Measurements from ENCODE around the gene ASPSCR1. TPM values are rescaled to one million over a fixed set of nuclear protein-coding genes. Genes with fewer than 3 reads are reported as not detected.

The ASPSCR1 gene
- total and polyA plus RNA-seq, 2 of the 8 experiments (the other 6 are each of a cell fraction or from before 2014, with no cell fraction given) = 33.3 to 43.7 TPM

DNA sequence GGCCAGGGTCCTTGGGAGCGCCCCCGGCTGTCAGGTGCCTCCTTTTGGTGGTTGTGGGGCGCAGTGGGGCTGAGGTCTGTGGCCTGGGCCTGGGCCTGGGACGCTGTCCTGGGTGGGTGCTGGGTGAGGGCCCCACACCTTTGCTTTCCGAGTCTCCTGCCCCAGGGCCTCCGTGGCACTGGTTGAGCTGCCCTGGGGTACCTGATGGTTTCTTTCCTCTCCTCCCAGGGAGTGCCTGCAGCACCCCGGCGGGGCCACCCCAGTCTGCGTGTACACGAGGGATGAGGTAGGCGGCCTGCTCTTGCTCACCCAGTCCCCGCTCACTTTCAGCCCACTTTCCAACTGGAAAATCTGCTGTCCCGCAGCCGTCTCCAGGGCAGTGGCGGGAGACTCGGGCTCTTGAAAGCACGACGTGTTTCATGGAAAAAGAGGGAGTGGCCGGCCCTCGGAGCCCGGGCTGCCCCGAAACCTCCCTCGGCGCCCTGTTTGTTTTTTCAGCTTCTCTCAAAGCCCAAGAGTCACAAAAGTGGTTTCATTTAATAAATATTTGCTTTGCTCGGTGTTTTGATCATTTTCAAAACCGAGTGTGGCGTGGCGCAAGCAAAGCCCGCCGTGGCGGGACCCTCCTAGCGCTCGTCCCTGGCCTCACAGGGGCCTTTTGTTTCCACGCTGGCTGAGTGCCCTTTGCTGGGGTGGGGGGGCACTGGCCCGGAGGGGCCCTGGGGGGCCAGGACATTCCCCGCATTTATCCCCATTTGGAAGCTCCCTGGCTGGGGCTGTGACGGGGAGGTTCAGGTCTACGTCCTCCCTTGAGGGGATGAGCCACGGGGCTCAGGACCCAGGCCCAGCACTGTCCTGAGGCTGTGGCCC, 17.4 kb downstream of the ASPSCR1 start (continued):
- TF ChIP-seq, protein P1, sequence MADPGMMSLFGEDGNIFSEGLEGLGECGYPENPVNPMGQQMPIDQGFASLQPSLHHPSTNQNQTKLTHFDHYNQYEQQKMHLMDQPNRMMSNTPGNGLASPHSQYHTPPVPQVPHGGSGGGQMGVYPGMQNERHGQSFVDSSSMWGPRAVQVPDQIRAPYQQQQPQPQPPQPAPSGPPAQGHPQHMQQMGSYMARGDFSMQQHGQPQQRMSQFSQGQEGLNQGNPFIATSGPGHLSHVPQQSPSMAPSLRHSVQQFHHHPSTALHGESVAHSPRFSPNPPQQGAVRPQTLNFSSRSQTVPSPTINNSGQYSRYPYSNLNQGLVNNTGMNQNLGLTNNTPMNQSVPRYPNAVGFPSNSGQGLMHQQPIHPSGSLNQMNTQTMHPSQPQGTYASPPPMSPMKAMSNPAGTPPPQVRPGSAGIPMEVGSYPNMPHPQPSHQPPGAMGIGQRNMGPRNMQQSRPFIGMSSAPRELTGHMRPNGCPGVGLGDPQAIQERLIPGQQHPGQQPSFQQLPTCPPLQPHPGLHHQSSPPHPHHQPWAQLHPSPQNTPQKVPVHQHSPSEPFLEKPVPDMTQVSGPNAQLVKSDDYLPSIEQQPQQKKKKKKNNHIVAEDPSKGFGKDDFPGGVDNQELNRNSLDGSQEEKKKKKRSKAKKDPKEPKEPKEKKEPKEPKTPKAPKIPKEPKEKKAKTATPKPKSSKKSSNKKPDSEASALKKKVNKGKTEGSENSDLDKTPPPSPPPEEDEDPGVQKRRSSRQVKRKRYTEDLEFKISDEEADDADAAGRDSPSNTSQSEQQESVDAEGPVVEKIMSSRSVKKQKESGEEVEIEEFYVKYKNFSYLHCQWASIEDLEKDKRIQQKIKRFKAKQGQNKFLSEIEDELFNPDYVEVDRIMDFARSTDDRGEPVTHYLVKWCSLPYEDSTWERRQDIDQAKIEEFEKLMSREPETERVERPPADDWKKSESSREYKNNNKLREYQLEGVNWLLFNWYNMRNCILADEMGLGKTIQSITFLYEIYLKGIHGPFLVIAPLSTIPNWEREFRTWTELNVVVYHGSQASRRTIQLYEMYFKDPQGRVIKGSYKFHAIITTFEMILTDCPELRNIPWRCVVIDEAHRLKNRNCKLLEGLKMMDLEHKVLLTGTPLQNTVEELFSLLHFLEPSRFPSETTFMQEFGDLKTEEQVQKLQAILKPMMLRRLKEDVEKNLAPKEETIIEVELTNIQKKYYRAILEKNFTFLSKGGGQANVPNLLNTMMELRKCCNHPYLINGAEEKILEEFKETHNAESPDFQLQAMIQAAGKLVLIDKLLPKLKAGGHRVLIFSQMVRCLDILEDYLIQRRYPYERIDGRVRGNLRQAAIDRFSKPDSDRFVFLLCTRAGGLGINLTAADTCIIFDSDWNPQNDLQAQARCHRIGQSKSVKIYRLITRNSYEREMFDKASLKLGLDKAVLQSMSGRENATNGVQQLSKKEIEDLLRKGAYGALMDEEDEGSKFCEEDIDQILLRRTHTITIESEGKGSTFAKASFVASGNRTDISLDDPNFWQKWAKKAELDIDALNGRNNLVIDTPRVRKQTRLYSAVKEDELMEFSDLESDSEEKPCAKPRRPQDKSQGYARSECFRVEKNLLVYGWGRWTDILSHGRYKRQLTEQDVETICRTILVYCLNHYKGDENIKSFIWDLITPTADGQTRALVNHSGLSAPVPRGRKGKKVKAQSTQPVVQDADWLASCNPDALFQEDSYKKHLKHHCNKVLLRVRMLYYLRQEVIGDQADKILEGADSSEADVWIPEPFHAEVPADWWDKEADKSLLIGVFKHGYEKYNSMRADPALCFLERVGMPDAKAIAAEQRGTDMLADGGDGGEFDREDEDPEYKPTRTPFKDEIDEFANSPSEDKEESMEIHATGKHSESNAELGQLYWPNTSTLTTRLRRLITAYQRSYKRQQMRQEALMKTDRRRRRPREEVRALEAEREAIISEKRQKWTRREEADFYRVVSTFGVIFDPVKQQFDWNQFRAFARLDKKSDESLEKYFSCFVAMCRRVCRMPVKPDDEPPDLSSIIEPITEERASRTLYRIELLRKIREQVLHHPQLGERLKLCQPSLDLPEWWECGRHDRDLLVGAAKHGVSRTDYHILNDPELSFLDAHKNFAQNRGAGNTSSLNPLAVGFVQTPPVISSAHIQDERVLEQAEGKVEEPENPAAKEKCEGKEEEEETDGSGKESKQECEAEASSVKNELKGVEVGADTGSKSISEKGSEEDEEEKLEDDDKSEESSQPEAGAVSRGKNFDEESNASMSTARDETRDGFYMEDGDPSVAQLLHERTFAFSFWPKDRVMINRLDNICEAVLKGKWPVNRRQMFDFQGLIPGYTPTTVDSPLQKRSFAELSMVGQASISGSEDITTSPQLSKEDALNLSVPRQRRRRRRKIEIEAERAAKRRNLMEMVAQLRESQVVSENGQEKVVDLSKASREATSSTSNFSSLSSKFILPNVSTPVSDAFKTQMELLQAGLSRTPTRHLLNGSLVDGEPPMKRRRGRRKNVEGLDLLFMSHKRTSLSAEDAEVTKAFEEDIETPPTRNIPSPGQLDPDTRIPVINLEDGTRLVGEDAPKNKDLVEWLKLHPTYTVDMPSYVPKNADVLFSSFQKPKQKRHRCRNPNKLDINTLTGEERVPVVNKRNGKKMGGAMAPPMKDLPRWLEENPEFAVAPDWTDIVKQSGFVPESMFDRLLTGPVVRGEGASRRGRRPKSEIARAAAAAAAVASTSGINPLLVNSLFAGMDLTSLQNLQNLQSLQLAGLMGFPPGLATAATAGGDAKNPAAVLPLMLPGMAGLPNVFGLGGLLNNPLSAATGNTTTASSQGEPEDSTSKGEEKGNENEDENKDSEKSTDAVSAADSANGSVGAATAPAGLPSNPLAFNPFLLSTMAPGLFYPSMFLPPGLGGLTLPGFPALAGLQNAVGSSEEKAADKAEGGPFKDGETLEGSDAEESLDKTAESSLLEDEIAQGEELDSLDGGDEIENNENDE (IDR thresholded peaks at IDR 0.05; ENCODE audit: insufficient replicate concordance, low read length) = no peak
- TF ChIP-seq, protein P2, sequence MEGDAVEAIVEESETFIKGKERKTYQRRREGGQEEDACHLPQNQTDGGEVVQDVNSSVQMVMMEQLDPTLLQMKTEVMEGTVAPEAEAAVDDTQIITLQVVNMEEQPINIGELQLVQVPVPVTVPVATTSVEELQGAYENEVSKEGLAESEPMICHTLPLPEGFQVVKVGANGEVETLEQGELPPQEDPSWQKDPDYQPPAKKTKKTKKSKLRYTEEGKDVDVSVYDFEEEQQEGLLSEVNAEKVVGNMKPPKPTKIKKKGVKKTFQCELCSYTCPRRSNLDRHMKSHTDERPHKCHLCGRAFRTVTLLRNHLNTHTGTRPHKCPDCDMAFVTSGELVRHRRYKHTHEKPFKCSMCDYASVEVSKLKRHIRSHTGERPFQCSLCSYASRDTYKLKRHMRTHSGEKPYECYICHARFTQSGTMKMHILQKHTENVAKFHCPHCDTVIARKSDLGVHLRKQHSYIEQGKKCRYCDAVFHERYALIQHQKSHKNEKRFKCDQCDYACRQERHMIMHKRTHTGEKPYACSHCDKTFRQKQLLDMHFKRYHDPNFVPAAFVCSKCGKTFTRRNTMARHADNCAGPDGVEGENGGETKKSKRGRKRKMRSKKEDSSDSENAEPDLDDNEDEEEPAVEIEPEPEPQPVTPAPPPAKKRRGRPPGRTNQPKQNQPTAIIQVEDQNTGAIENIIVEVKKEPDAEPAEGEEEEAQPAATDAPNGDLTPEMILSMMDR (IDR thresholded peaks at IDR 0.05; ENCODE audit: control extremely low read depth in 1 of 3, insufficient read depth in 1 of 3, low read depth in 1 of 3, low read length in 3 of 3) = no peak
- TF ChIP-seq MAFK (IDR thresholded peaks at IDR 0.05; ENCODE audit: low read depth, low read length) (no peak), SP2 (IDR thresholded peaks at IDR 0.05; ENCODE audit: low read length) (no peak), TBP (IDR thresholded peaks at IDR 0.05; ENCODE audit: low read depth, low read length) (no peak), BRCA1 (IDR thresholded peaks at IDR 0.05; ENCODE audit: low read depth, low read length) (no peak)
